Measurements from ENCODE around the gene ARHGAP12.

DNA sequence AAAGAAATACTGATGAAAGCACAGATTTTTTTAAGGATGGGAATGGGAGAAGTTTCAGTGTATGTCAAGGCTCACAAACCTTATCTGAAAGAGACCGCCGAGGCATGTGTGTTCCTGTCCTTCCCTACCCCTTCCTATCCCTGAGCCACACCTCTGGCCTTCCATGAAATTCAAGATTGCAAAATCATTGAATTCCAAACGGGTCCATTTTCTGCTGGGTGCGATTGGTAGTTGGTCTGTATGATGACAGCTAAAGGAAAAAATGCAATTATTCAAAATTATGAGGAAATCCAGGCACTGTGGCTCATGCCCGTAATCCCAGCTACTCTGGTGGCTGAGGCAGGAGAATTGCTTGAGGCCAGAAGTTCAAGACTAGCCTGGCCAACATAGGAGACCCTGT is 170.1 kb downstream of the ARHGAP12 start:
- TF ChIP-seq, protein P1, sequence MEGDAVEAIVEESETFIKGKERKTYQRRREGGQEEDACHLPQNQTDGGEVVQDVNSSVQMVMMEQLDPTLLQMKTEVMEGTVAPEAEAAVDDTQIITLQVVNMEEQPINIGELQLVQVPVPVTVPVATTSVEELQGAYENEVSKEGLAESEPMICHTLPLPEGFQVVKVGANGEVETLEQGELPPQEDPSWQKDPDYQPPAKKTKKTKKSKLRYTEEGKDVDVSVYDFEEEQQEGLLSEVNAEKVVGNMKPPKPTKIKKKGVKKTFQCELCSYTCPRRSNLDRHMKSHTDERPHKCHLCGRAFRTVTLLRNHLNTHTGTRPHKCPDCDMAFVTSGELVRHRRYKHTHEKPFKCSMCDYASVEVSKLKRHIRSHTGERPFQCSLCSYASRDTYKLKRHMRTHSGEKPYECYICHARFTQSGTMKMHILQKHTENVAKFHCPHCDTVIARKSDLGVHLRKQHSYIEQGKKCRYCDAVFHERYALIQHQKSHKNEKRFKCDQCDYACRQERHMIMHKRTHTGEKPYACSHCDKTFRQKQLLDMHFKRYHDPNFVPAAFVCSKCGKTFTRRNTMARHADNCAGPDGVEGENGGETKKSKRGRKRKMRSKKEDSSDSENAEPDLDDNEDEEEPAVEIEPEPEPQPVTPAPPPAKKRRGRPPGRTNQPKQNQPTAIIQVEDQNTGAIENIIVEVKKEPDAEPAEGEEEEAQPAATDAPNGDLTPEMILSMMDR (IDR thresholded peaks at IDR 0.05; ENCODE audit: borderline replicate concordance, extremely low read depth, low read length, poor library complexity, severe bottlenecking), result no peak
- TF ChIP-seq EZH2 (IDR thresholded peaks at IDR 0.05; ENCODE audit: borderline replicate concordance, low read depth, low read length, severe bottlenecking), result no peak

Measured in DND-41 (cell line).